Smooth muscle cell (in vitro differentiated cells): ENCODE results near the gene MX2. TPM values are rescaled to one million over a fixed set of nuclear protein-coding genes. Genes with fewer than 3 reads are reported as not detected.

Source experiments
- DNase-seq: peaks from one replicate; lab custom pipeline; 2025; ENCODE audit not compliant: unreplicated experiment; lab: John Stamatoyannopoulos, UW
- H2AFZ ChIP-seq: fragments of 200-600 bp; sonication (generic); 2 replicates; pipeline ENCODE4 v1.6.0; 2016; ENCODE audit warnings: antibody characterized with exemption, low read depth, mild to moderate bottlenecking
- H3F3A ChIP-seq: fragments of 200-600 bp; sonication (generic); 2 replicates; pipeline ENCODE4 v1.6.0; 2017; ENCODE audit warnings: antibody characterized with exemption, low read depth
- H3K27ac ChIP-seq: fragments of 200-600 bp; sonication (generic); 2 replicates; pipeline ENCODE4 v1.5.1; 2016; ENCODE audit warnings: low read depth, mild to moderate bottlenecking
- H3K27me3 ChIP-seq: fragments of 200-600 bp; sonication (generic); 2 replicates; pipeline ENCODE4 v1.6.1; 2016; ENCODE audit warnings: low read depth, mild to moderate bottlenecking
- H3K36me3 ChIP-seq: fragments of 200-600 bp; sonication (generic); 2 replicates; pipeline ENCODE4 v1.5.1; 2016; ENCODE audit warnings: low read depth
- H3K4me1 ChIP-seq: fragments of 200-600 bp; sonication (generic); 2 replicates; pipeline ENCODE4 v1.5.1; 2016; ENCODE audit warnings: low read depth
- H3K4me2 ChIP-seq: fragments of 200-600 bp; sonication (generic); 2 replicates; pipeline ENCODE4 v1.6.0; 2016; ENCODE audit warnings: mild to moderate bottlenecking
- H3K4me3 ChIP-seq: fragments of 200-600 bp; sonication (generic); 2 replicates; pipeline ENCODE4 v1.5.1; 2016; ENCODE audit warnings: mild to moderate bottlenecking
- H3K79me2 ChIP-seq: fragments of 200-600 bp; sonication (generic); 2 replicates; pipeline ENCODE4 v1.6.0; 2016; ENCODE audit warnings: low read depth, mild to moderate bottlenecking
- H3K9ac ChIP-seq: fragments of 200-600 bp; sonication (generic); 2 replicates; pipeline ENCODE4 v1.6.0; 2016; ENCODE audit warnings: low read depth
- H3K9me3 ChIP-seq: fragments of 200-600 bp; sonication (generic); replicated peaks from 2 replicates; pipeline ENCODE4 v1.5.1; 2016; ENCODE audit warnings: low read depth
- H4K20me1 ChIP-seq: fragments of 200-600 bp; sonication (generic); 2 replicates; pipeline ENCODE4 v1.6.0; 2016; ENCODE audit warnings: low read depth
- WGBS: methylation state at CpG from one replicate; pipeline ENCODE4 v1.1.7; 2016; ENCODE audit warnings: low lambda C conversion rate; 5-methylcytosine and 5-hydroxymethylcytosine counted together
- polyA plus RNA-seq: library from polyadenylated mRNA; unstranded; fragments of >200 nt; fragmentation: Nextera tagmentation; extraction: Ambion mirVana; gene quantifications from 2 replicates; pipeline ENCODE4 v1.2.1, GENCODE V29; 2016
- total RNA-seq: library from RNA; depleted of rRNA; stranded (reverse); fragments of >200 nt; gene quantifications from 2 replicates; pipeline ENCODE4 v1.2.3, GENCODE V29; 2014
- TF ChIP-seq, protein P1 (sequence below): fragments of 200-600 bp; sonication (generic); IDR thresholded peaks from 2 replicates; pipeline ENCODE4 v1.5.1; 2017; ENCODE audit warnings: borderline replicate concordance, mild to moderate bottlenecking, antibody characterized with exemption; ENCODE audit not compliant: insufficient read depth, poor library complexity, severe bottlenecking

MX2 gene
- total and polyA plus RNA-seq, 2 experiments from 2014 or later: 2.5 to 3.1 TPM

DNA sequence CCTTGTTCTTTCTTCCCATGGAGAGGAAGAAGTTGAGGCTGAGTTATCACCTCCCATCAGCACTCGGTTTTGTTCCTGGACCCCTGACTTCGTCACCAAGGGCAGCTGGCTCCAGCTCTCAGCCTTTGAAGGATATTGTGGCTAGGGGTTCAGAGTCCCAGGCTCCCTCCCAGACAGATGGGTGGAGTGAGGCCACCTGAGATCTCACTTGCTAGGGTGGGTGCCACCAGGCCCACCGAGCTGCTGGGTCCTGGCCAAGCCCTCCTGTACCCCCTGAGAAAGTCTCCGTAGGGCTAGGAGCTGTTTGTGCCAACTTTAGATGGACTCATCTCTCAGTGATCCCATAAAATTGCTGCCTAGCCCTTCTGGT, 6.9 kb downstream of the MX2 start:
- Histone ChIP-seq H3K27ac (no peak overlapping the region), H3K4me2 (peak overlapping the region; percentile 74), H3K9me3 (no peaks in the 10 kb centered on the region), H3K9ac (no peak overlapping the region), H3K36me3 (no peaks in the 10 kb centered on the region), H3K4me3 (no peak overlapping the region), H4K20me1 (no peaks in the 10 kb centered on the region), H3K4me1 (peaks cover 3% of the 10 kb centered on the region), H3K27me3 (no peaks in the 10 kb centered on the region), H3F3A (no peaks in the 10 kb centered on the region), H3K79me2 (no peaks in the 10 kb centered on the region), H2AFZ (peak overlapping the region; percentile 78)
- 68% methylated on average over 4 of the region's 4 CpGs for WGBS
- TF ChIP-seq, protein P1, sequence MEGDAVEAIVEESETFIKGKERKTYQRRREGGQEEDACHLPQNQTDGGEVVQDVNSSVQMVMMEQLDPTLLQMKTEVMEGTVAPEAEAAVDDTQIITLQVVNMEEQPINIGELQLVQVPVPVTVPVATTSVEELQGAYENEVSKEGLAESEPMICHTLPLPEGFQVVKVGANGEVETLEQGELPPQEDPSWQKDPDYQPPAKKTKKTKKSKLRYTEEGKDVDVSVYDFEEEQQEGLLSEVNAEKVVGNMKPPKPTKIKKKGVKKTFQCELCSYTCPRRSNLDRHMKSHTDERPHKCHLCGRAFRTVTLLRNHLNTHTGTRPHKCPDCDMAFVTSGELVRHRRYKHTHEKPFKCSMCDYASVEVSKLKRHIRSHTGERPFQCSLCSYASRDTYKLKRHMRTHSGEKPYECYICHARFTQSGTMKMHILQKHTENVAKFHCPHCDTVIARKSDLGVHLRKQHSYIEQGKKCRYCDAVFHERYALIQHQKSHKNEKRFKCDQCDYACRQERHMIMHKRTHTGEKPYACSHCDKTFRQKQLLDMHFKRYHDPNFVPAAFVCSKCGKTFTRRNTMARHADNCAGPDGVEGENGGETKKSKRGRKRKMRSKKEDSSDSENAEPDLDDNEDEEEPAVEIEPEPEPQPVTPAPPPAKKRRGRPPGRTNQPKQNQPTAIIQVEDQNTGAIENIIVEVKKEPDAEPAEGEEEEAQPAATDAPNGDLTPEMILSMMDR: no peak
- DNase-seq: no peak

DNA sequence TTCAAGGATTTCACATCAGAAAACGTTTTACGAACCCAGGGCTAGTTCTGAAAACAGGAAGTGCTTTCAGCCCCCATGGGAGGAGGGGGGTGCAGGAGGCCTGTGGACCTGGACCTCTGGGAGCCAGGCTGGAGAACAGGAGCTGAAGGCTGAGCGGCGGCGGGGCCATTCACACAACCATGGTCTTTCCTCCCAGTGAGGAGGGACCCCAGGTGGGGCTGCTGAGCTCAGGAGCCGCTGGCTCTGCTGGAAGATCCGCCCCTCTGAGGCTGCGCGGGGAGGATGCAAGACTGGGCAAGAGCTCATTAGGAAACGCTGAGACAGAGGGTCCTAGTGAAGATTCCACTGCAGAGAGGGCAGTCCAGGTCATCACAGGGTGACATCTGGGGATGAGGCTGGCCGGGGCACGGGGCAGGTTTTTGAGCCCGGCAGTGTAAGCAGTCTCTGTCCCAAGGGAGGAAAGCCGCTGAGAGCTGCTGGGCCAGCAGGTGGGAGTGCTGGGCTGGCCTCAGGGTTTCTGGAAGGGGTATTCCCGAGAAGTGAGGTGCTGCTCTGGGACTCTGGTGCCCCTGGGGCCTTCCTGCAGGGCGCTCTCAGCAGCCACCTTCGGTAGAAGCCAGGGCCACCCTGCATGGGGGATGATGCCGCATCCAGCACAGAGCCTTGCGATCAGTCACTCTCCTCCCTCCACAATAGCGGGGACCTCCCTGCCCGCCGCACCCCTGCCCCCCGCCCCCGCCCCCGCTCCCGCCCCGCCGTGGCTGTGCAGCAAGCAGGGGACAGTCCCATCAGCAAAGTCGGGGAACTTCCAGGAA, 7.5 kb downstream of the MX2 start:
- WGBS: 29% methylated on average over 22 of the region's 29 CpGs
- no peaks in the 10 kb centered on the region for H3K9me3 ChIP-seq
- H3K79me2 ChIP-seq: no peaks in the 10 kb centered on the region
- no peaks in the 10 kb centered on the region for H3K27me3 ChIP-seq
- no peaks in the 10 kb centered on the region for H3K36me3 ChIP-seq
- TF ChIP-seq, protein P1: no peak
- H3K9ac ChIP-seq: no peak overlapping the region
- no peak overlapping the region for H3K27ac ChIP-seq
- peak overlapping the region; percentile 74 for H3K4me2 ChIP-seq
- peak overlapping the region; percentile 78 for H2AFZ ChIP-seq
- no peaks in the 10 kb centered on the region for H3F3A ChIP-seq
- H3K4me1 ChIP-seq: peaks cover 3% of the 10 kb centered on the region
- no peak overlapping the region for H3K4me3 ChIP-seq
- DNase-seq: no peak
- no peaks in the 10 kb centered on the region for H4K20me1 ChIP-seq

DNA sequence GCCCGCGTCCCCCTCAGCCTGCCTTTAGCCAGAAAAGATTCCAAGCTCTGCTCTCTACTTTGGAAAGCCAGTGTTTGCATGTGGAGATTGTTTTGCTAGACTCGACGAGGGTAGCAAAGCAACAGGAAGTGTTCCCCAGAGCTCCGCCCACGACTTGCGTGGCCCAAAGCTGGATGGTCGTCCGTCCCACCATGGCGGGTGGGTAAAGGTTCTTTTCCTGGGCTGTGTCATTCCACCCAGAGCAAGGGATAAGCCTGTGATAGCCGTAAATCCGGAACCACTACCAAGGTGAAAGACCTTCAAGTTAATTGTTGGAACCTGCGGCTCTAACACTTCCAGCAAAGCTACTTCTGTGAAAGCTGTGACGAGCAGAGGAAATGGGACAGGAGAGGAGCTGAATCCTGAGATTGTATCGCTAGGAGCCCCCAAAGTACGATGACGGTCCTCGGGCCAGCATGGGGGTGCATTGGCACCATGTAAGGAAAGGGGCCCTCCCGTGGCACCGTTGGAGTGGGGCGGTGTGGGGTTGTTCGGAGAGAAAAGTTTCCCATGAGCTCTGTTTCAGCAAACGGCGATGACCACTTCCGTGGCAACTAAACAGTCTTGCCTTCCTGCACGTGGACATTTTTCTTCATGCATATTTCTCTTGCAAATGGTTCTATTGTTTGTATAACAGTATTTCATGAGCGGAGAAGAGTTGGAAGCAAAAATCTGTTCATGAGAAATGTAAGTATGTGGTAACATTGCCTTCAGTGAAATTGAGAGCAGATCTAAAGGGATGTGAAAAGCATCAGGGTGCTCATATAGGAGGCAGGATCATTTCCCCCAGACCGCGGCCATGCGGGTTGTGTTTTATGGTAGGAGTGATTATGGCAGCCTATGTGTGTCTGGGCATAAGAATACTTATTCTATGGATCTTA, 8.4 kb downstream of the MX2 start:
- Histone ChIP-seq H3K9me3 (no peaks in the 10 kb centered on the region), H3F3A (no peaks in the 10 kb centered on the region), H4K20me1 (no peaks in the 10 kb centered on the region), H3K4me1 (peaks cover 3% of the 10 kb centered on the region), H2AFZ (no peak overlapping the region), H3K4me2 (no peak overlapping the region), H3K27me3 (no peaks in the 10 kb centered on the region), H3K4me3 (no peak overlapping the region), H3K9ac (no peak overlapping the region), H3K27ac (no peak overlapping the region), H3K79me2 (no peaks in the 10 kb centered on the region), H3K36me3 (no peaks in the 10 kb centered on the region)
- DNase-seq: no peak
- TF ChIP-seq, protein P1: no peak
- WGBS: 82% methylated on average over 29 of the region's 30 CpGs
